Chondrocyte (in vitro differentiated cells): ENCODE results near the gene TAGLN3. TPM values are rescaled to one million over a fixed set of nuclear protein-coding genes. Genes with fewer than 3 reads are reported as not detected.

Source experiments
- DNase-seq: peaks from one replicate; pipeline ENCODE4 v3.0.0; 2021; ENCODE audit warnings: mixed read lengths, low spot score
- H3K27ac Mint-ChIP-seq: one replicate; pipeline ENCODE4 v1.8.0; 2021; ENCODE audit warnings: mild to moderate bottlenecking, moderate library complexity, mixed read lengths; ENCODE audit not compliant: unreplicated experiment
- H3K27me3 Mint-ChIP-seq: 2 replicates; pipeline ENCODE4 v1.8.0; 2021; ENCODE audit warnings: low read depth, mixed read lengths
- H3K36me3 Mint-ChIP-seq: 2 replicates; pipeline ENCODE4 v1.8.0; 2021; ENCODE audit warnings: low read depth, mixed read lengths
- H3K4me1 Mint-ChIP-seq: 2 replicates; pipeline ENCODE4 v1.8.0; 2021; ENCODE audit warnings: low read depth, mild to moderate bottlenecking, mixed read lengths
- H3K4me3 Mint-ChIP-seq: one replicate; pipeline ENCODE4 v1.8.0; 2021; ENCODE audit warnings: mild to moderate bottlenecking, moderate library complexity, mixed read lengths; ENCODE audit not compliant: unreplicated experiment
- H3K9me3 Mint-ChIP-seq: 2 replicates; pipeline ENCODE4 v1.8.0; 2021; ENCODE audit warnings: low read depth, mixed read lengths
- total RNA-seq: library from RNA; stranded (reverse); gene quantifications from 3 replicates; pipeline ENCODE4 v1.2.1, GENCODE V29; 2021
- TF ChIP-seq, protein P1 (sequence below): fragments of 200-600 bp; sonication (generic); IDR thresholded peaks from 2 replicates; pipeline ENCODE4 v1.5.0; 2021; ENCODE audit warnings: antibody characterized with exemption, mild to moderate bottlenecking, moderate library complexity

Gene TAGLN3
- total RNA-seq, 1 donor from 2014 or later: not detected

DNA sequence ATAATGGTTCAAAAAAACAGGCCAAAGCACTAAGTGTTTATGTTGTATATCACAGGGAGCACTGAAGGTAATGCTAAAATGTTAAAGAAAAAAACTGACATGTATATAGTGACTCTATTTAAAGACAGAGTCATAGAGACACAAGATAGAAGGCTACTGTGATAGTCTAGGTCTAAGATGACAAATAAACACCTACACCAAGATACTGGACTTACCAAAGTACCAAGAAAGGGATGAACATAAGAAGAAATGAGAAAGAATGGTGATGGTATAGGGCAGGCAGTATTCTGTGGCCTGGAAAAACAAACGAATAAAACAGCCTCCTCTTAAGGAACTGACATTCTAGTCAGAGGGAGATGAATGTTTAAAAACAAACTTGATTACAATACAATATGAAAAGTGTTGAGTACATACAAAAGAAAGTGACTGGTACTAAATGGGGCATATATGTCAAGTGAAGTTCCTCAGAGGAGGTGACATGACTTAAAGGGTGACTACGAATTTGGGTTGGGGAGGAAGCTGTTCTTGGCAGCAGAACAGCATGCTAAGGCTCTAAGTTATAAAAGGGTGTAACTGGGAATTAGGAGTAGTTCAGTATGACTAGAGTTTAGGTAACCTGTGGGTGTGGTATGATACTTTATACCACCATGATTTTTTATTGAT lies 14.0 kb upstream of the TAGLN3 start:
- Mint-ChIP-seq H3K36me3 (peaks cover 4% of the 10 kb centered on the region), H3K27ac (no peak overlapping the region), H3K4me1 (peaks cover 31% of the 10 kb centered on the region), H3K9me3 (no peaks in the 10 kb centered on the region), H3K4me3 (no peak overlapping the region), H3K27me3 (no peaks in the 10 kb centered on the region)
- TF ChIP-seq, protein P1, sequence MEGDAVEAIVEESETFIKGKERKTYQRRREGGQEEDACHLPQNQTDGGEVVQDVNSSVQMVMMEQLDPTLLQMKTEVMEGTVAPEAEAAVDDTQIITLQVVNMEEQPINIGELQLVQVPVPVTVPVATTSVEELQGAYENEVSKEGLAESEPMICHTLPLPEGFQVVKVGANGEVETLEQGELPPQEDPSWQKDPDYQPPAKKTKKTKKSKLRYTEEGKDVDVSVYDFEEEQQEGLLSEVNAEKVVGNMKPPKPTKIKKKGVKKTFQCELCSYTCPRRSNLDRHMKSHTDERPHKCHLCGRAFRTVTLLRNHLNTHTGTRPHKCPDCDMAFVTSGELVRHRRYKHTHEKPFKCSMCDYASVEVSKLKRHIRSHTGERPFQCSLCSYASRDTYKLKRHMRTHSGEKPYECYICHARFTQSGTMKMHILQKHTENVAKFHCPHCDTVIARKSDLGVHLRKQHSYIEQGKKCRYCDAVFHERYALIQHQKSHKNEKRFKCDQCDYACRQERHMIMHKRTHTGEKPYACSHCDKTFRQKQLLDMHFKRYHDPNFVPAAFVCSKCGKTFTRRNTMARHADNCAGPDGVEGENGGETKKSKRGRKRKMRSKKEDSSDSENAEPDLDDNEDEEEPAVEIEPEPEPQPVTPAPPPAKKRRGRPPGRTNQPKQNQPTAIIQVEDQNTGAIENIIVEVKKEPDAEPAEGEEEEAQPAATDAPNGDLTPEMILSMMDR: no peak
- no peak for DNase-seq

DNA sequence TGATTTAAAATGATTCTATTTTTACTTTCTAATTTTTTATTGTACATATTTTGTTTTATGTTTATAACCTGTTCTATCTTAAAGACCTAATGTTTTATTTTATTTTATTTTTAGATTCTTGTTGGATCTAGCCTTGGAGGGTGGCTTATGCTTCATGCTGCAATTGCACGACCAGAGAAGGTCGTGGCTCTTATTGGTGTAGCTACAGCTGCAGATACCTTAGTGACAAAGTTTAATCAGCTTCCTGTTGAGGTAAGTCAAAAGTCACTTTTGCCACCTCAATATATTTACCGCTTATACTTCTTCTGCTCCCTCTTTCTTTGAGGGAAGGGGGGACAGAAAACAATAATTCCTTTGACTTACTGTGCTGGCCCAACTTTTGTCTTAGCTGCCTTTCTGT lies 11.9 kb upstream of the TAGLN3 start:
- H3K4me1 Mint-ChIP-seq: peaks cover 11% of the 10 kb centered on the region
- no peak for DNase-seq
- H3K27ac Mint-ChIP-seq: no peak overlapping the region
- H3K27me3 Mint-ChIP-seq: no peaks in the 10 kb centered on the region
- H3K36me3 Mint-ChIP-seq: peaks cover 6% of the 10 kb centered on the region
- TF ChIP-seq, protein P1: no peak
- H3K4me3 Mint-ChIP-seq: no peak overlapping the region
- H3K9me3 Mint-ChIP-seq: no peaks in the 10 kb centered on the region

DNA sequence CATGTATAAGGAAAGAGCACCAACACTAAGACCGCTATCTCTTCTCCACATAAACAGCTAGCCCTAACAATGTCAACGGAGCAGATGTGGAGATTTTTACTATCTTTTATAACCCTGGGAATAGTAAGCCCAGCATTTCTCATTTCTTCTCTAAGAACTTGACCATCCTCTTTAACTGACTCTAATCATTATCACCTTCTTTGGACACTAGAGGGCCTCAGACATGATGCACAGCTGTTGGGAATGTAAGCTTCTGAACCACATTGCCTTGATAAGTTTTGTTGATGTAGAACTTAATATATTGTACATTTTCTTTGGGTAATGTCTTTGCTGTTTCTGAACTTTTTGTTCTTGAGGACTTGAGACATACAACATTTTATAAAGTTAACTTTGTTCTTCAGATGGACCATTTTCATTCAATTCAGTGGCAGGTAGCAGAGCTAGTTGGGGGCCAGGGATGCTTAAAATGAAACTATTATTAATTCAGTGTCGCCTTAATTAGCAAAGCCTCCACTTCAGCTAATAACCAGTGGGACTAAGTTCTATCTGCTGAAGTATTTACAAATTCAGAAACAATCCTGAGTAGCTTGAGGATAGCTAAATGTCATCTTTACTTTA lies 9.6 kb upstream of the TAGLN3 start:
- H3K27ac Mint-ChIP-seq: no peak overlapping the region
- TF ChIP-seq, protein P1: peak; percentile 87
- peaks cover 4% of the 10 kb centered on the region for H3K4me1 Mint-ChIP-seq
- no peak for DNase-seq
- peaks cover 13% of the 10 kb centered on the region for H3K36me3 Mint-ChIP-seq
- no peaks in the 10 kb centered on the region for H3K9me3 Mint-ChIP-seq
- no peak overlapping the region for H3K4me3 Mint-ChIP-seq
- no peaks in the 10 kb centered on the region for H3K27me3 Mint-ChIP-seq

DNA sequence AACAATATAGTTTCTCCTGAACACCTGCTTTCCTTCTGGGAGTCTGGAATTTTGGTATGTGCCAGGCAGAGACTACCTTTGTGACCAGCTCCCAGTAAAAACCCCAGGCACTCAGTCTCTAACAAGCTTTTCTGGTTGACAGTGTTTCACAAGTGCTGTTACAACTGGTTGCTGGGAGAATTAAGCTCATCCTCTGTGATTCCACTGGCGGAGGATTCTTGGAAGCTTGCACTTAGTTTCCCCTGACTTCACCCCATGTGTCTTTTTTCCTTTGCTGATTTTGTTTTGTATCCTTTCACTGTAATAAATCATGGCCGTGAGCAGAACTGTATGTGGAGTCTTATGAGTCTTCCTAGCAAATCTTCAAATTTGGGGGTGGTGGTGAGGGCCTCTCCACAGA lies 5.7 kb upstream of the TAGLN3 start:
- no peak for DNase-seq
- Mint-ChIP-seq H3K36me3 (peaks cover 12% of the 10 kb centered on the region), H3K4me1 (peaks cover 4% of the 10 kb centered on the region), H3K27ac (no peak overlapping the region), H3K4me3 (no peak overlapping the region), H3K27me3 (no peaks in the 10 kb centered on the region), H3K9me3 (no peaks in the 10 kb centered on the region)
- TF ChIP-seq, protein P1: no peak

DNA sequence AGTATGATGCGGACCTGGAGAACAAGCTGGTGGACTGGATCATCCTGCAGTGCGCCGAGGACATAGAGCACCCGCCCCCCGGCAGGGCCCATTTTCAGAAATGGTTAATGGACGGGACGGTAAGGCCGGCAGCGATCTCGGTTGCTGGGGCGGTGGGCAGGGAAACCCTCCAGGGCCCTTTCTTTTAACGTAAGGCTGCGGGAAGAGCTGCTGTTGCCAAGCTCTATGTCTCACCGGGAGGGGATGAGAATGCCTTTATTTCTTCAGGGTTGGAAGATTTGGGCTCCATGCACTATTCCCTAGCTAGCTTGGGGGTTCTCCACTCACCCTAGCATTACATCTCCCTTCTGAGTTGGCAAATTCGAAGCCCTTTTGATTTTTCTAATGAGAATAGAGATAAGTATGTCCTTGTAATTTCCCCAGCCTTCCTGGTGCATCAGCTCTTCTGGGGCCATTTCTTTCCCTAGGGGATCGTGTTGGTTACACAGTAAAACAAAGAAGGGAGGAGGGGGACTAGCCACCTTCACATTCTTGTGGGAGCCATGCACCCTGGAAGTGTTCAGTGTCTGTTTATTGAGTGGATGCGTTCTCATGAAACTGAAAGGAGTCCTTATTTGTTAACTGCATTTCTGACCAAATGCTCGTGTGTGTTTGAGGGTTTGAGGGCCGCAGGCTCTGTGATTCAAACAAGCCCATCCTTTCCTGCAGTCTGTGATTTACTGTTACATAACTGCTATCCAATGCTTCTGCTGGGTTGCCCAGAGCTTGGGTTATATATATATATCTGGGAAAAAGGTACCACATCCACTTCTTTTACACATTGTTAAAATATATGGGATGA lies 982 bp downstream of the TAGLN3 start:
- no peaks in the 10 kb centered on the region for H3K9me3 Mint-ChIP-seq
- peaks cover 12% of the 10 kb centered on the region for H3K4me1 Mint-ChIP-seq
- no peaks in the 10 kb centered on the region for H3K36me3 Mint-ChIP-seq
- no peak overlapping the region for H3K27ac Mint-ChIP-seq
- peaks cover 11% of the 10 kb centered on the region for H3K27me3 Mint-ChIP-seq
- TF ChIP-seq, protein P1: no peak
- no peak for DNase-seq
- H3K4me3 Mint-ChIP-seq: peak overlapping the region; percentile 72
